HG02970 (cell line): ENCODE measurements around the gene UBD.
A peak's percentile ranks its signal among the peaks of the same experiment; 100 is the strongest.

ENCODE experiments used
- ATAC-seq: cut with Tn5 transposase; IDR thresholded peaks from one replicate; pipeline ENCODE4 v1.9.1; 2021; ENCODE audit warnings: mild to moderate bottlenecking, moderate library complexity, moderate number of reproducible peaks; ENCODE audit not compliant: unreplicated experiment, low FRiP score

Gene UBD

GRCh38 chr6:29561606-29562181, 2.2 kb upstream of the UBD start:
- ATAC-seq, result no peak

- ATAC-seq, result no peak
Observed at GRCh38 chr6:29561091-29561490, 1.6 kb upstream of the UBD start.

GRCh38 chr6:29558439-29559079, 973 bp downstream of the UBD start:
- no peak for ATAC-seq

- ATAC-seq, result no peak
Observed at GRCh38 chr6:29557320-29557719, 2.2 kb downstream of the UBD start.

- no peak for ATAC-seq
Observed at GRCh38 chr6:29554764-29555163, 4.8 kb downstream of the UBD start.

- peak; percentile 54 for ATAC-seq
Observed at GRCh38 chr6:29553268-29554057, 6.1 kb downstream of the UBD start.

GRCh38 chr6:29552512-29553051, 7.0 kb downstream of the UBD start:
- no peak for ATAC-seq

- no peak for ATAC-seq
Observed at GRCh38 chr6:29547573-29547972, 12.0 kb downstream of the UBD start.

- no peak for ATAC-seq
Observed at GRCh38 chr6:29537714-29538403, 21.7 kb downstream of the UBD start.

GRCh38 chr6:29532320-29532951, 27.1 kb downstream of the UBD start:
- no peak for ATAC-seq

GRCh38 chr6:29531668-29532067, 27.9 kb downstream of the UBD start:
- ATAC-seq, result no peak

GRCh38 chr6:29530671-29531310, 28.7 kb downstream of the UBD start:
- no peak for ATAC-seq

GRCh38 chr6:29529956-29530355, 29.6 kb downstream of the UBD start:
- ATAC-seq, result no peak

GRCh38 chr6:29528988-29529560, 30.5 kb downstream of the UBD start:
- ATAC-seq, result no peak

GRCh38 chr6:29528300-29528931, 31.1 kb downstream of the UBD start:
- ATAC-seq, result no peak

- ATAC-seq, result no peak
Observed at GRCh38 chr6:29527564-29527963, 32.0 kb downstream of the UBD start.

- no peak for ATAC-seq
Observed at GRCh38 chr6:29527126-29527525, 32.4 kb downstream of the UBD start.

GRCh38 chr6:29525311-29525639, 34.3 kb downstream of the UBD start:
- no peak for ATAC-seq
